Measurements from ENCODE around the gene CTSS.
A peak's percentile ranks its signal among the peaks of the same experiment; 100 is the strongest.
"Not testable (repeated sequence)": the region's sequence is repeated elsewhere in the genome, so short reads cannot be mapped to it uniquely, and the experiment has no call there.

CTSS gene

DNA sequence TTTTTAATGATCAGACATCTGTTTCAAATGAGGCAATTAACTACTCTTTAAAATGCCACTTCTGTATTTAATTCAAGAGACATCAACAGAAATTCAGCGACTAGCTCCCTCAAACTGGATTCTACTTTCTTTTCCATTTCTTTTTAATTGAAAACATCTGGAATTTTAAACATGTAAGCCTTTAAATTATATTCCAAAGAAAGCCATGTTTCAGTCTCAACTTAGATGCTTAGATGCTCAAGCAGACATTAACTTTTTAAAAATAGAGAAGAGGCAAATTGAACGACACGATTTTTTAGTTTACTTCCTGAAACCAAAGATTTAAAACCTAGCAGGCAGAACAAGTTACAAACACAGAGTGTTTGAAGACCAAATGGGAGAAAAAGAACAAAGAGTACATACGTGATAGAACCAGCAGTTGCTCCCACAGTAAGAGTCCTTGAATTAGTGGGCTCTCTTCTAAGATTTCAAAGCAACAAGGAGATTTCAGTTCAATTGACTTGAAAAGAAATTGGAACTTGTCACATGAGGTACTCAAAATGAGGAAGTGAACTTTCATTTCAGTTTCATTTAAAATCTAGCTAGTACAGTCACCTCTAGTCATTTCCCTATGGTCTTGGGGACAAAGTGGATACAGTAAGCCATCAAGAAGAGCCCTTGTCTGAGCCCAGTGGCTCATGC is at the start of gene CTSS:
CTSS (minus strand) TSS at position 483 of the 681 bp plus-strand sequence. CDS start 1,015 bp downstream, outside the sequence.
- FAIRE-seq: no peak

GRCh38 chr1:150813028-150813707 is 47.6 kb upstream of the CTSS start:
- FAIRE-seq: peak; percentile 91

DNA sequence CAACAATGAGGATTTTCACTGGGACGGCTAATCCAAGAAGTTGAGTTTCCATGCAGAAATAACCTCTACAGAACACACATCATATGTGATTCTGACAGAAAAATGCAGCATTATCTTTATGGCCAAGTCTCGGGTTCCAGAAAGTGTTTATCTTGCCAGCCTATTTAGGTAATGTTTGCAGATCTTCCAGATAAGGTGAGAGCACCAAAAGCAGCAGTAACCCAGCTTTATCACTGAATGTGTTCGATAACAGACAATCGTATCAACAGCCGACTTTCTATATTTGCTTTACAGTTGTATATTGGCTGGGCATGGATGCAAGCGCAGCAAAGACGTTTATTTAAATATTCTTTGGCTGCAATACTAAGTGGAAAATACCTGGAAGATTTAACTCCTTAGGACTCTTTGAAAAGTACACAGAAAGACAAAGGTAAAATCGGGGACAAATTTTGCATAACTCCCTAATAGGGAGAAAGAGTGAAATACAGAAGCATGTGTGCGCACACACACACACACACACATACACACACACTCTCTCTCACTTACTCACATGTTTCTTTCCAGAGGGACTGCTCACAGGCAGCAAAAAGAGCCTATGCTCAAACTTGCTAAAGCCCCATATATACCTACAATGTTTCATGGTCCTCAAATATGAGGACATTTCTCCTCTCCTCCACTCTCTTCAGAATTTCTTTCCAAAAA is 45.5 kb upstream of the CTSS start:
- no peak for FAIRE-seq

GRCh38 chr1:150809651-150810050 is 44.1 kb upstream of the CTSS start:
- no peak for FAIRE-seq

DNA sequence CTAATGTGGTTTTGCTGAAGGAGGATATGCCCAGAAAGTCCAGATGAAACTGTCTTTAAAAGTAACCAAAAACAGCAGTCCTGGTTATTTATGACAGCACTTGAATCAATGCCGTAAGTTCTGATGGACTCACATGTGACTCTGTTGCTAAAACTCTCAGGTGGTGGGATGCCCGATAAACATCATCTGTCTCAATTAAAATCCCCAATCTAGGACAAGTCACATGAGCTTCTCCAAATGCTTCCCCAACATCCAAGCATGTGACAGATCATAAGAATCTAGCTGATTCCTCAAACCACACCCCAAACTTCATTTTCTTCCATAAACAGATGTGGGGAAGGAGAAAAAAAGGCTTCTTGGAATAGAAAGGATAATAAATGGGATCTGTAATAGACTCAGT is 43.3 kb upstream of the CTSS start:
- no peak for FAIRE-seq

DNA sequence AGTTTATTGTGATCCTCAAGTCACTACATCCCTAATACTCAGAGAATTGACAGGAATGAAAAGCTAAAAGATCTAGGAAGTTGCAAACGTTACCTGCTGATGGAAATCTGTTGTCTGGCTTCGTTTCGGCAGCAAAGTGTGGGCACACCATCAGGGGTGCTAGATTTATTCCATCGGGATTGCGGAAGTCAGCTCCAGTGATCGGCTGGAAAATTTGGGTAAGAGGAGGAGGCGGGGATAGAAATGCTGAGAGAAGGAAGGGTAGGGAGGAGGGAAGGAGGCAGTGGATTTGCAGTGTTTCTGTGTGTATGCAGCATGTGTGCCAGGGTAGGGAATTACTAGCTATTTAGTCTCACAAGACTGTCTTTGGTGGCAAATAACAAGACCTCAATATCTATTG is 42.5 kb upstream of the CTSS start, which contains the start of gene CTSK:
CTSK (minus strand) TSS at position 140 of the 400 bp plus-strand sequence. CDS start 1,455 bp downstream, outside the sequence.
- no peak for FAIRE-seq

- no peak for FAIRE-seq
These were observed 41.9 kb upstream of the CTSS start for GRCh38 chr1:150807249-150808023.

- FAIRE-seq: no peak
These were observed 40.3 kb upstream of the CTSS start for GRCh38 chr1:150805899-150806298.

GRCh38 chr1:150804671-150805070 is 39.1 kb upstream of the CTSS start:
- FAIRE-seq: no peak

DNA sequence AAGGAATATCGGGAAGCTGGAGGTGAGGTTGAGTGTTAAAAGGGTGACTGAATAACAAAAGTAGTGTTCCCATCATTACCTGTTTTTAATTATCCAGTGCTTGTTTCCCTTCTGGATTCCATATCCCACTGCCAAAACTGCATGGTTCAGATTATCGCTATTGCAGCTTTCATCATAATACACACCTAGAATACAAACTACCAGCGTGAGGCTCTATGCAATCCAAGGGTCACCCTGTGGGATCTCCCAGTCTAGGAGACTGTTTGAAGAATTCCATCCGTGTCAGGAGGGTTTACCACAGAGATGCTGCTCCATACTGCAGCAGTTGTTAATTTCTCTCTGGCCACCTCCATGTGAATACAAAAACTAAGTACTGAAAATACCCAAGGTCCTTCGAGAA is 33.5 kb upstream of the CTSS start:
- FAIRE-seq: no peak

DNA sequence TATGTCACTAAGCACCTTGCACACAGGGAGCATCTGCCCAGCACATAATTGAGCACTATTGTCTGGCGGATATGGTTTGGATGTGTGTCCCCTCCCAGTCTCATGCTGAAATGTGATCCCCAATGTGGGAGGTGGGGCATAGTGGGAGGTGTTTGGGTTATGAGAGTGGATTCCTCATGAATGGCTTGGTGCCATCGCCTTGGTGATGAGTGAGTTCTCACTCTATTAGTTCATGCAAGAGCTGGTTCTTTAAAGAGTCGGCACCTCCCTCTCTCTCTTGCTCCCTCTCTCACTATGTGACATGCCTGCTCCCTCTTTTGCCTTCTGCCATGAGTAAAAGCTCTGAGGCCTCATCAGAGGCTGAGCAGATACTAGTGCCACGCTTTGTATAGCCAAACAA is 32.9 kb upstream of the CTSS start:
- FAIRE-seq: no peak

DNA sequence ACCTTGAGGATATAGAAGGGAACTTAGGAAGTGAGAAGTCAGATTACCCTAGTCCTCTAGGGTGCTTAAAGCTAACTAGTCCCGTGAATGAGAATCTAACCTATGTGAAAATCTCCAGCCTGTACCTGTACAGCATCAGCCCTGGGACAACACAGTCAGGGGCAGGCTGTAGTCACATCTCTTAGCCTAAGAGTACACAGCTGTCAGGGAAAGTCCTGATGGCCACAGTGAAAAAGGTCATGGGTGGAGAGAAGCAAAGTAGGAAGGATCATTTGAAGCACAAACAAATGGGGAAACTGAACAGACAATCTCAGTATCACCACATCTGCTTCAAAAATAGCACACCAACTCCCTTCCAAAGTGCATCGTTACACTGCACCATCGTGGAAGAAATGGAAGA is 30.8 kb upstream of the CTSS start:
- no peak for FAIRE-seq

DNA sequence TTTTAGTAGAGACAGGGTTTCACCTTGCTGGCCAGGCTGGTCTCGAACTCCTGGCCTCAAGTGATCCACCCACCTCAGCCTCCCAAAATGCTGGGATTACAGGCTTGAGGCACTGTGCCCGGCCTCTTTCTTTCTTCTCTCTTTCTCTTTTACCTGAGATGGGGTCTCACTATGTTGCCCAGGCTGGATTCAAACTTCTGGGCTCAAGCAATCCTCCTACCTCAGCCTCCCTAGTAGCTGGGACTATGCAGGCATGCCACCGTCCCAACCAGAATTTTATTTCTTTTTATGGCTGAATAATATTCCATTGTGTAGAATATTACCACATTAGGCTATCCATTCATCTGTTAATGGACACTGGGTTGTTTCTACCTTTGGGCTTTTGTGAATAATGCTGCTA is 28.2 kb upstream of the CTSS start:
- FAIRE-seq: not testable (repeated sequence)

- FAIRE-seq: no peak
These were observed 27.6 kb upstream of the CTSS start for GRCh38 chr1:150793221-150793620.

DNA sequence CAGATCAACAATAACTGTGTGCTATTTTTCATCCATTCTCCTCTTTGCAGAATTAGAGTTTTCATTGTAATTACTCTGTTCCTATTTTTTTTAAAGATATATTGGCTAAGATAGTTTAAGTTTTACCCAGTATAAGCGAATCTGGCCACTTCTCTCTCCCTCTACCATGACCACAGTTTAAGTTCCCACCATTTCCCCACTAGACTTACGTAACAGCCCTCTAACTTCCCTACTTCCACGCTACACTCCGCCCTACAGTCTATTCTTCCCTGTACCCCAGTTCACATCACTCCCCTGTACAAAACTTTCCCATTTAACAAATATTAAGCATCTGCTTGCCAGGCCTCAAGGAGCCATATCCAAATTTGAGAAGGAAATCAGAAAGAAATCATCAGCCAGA is 26.0 kb upstream of the CTSS start:
- no peak for FAIRE-seq

DNA sequence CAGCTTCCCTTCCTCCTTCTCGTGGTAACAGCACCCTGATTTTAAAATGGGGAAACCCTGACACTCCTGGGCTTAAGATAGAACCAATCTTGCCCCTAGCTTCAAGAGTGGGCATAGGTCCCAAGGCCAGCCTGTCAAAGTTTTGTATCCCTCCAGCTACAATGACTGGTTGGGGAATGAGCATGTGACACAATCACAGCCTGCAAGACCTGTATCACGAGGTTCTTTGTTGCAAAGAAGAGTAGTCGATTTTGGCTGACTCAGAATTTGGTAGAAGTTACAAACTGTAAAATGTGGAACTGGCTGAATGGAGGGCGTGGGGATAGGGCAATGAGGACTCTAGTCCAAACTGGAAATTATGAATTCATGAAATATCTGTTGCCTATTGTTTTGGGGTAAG is 23.8 kb upstream of the CTSS start:
- FAIRE-seq: no peak

GRCh38 chr1:150788946-150789345 is 23.4 kb upstream of the CTSS start:
- FAIRE-seq: no peak

GRCh38 chr1:150787455-150787854 is 21.9 kb upstream of the CTSS start:
- FAIRE-seq: peak; percentile 56

- FAIRE-seq: no peak
These were observed 14.9 kb upstream of the CTSS start for GRCh38 chr1:150780510-150780909.

DNA sequence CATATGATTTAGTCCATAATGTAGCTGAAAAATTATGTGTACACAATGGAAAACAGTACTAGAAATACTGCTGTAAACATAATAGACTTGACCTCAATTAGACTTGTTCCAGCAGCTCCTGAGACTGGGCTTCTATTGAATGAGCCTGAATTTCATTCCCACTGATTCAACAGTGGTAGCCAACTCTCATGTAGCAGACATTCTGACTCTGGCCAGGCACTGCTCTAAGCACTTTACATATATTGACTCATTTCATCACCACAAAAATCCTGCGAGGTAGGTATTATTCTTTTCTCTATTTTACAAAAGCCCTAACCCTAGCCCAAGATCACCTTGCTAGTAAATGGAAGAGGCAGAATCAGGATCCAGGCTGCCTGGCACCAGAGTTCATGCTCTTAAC is 12.8 kb upstream of the CTSS start:
- no peak for FAIRE-seq

DNA sequence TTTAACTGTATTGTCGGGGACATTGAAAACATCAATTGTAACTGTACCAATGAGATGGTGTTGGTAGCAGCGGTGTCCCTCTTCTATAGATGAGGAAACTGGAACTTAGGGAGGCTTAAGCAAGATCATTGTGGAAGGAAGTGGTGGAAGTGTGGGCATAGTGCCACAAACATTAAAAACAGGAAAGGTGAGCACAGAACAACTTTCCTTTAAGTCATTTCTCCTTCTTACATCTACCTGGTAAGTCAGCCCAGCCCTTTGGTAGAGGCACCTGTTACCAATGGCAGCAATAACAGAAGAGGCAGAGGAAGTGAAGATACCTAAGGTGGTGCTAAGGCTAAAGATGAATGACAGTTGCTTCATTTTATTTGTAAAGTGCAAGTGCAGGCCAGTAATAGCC is 12.0 kb upstream of the CTSS start:
- no peak for FAIRE-seq

DNA sequence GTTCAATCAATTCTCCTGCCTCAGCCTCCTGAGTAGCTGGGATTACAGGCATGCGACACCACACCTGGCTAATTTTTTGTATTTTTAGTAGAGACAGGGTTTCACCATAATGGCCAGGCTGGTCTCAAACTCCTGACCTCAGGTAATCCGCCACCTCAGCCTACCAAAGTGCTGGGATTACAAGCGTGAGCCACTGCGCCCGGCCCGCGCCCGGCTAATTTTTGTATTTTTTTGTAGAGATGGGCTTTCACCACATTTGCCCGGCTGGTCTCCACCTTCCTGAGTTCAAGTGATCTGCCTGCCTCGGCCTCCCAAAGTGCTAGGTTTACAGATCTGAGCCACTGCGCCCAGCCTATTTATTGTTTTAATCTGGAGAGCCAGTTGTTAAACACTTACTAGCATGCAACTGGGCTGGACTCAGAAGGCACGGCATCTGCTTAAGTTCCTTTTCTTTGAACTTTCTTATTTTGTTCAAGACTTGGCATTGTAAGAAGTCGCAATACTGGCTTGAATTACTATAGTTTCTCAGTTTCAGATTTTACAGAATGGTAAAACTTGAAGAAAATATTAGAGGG is 10.4 kb upstream of the CTSS start:
- not testable (repeated sequence) for FAIRE-seq

DNA sequence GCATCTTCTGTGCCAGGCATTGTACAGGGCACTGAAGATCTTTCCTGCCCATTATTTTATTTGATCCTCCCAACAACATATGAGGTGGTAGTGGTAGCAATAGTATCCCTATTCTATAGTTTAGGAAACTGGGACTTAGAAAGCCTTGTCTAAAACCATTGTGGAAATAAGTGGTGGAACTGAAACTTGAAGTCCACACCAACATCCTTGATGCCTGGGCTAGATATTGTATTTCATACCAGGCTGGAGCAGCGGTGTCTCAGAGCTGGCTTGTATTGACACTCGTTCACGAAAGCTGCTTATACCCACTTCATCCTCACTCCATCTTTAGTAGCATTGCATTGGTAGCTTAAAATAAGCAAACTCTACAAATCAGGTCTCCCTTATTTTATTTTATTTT is 9.7 kb upstream of the CTSS start:
- no peak for FAIRE-seq
